NCI-H2029 treated with DMSO at 0.1 percent for 48 hours (cell line): ENCODE results near the gene KCTD16.

Experiments
- DNase-seq: peaks from one replicate; lab custom pipeline; 2025; lab: John Stamatoyannopoulos, UW

KCTD16 gene

DNA sequence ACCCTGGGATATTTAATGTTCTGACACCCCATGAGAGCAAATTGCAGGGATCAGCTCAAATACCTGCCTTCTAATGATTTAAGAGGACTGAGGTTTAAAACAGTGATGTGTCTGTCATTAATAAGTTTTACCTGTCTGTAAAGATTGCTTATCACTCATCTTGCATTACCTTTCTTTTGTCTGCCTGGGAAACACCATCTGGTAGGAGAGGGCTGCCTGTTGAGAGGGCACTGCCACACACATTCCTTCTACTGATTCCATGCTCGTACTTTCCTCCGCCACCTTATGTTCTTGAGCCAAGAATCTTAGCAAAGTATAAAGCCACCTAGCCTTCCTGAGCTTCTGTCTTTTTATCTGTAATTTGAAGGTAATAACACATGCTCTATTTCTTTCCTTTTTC lies 118.6 kb downstream of the KCTD16 start:
- no peak for DNase-seq

GRCh38 chr5:144292029-144292428 lies 121.4 kb downstream of the KCTD16 start:
- DNase-seq, result no peak

DNA sequence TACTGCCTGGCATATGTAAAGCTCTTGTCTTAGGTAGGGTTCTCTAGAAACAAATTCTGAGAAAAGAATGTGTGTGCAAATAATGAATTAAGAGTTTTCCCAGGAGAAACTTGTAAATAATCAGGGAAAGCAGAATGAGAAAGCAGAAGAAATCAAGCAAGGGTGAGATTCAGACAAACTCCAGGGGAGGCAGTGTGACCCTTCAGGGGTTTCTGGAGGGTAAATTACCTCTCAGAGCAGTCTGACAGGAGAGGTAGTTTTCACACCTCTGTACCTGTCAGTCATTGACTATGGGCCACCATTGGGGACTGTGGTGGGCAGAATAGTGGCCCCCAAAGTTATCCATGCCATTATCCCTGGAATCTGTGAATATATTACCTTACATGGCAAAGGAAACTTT lies 124.6 kb downstream of the KCTD16 start:
- DNase-seq, result no peak

DNA sequence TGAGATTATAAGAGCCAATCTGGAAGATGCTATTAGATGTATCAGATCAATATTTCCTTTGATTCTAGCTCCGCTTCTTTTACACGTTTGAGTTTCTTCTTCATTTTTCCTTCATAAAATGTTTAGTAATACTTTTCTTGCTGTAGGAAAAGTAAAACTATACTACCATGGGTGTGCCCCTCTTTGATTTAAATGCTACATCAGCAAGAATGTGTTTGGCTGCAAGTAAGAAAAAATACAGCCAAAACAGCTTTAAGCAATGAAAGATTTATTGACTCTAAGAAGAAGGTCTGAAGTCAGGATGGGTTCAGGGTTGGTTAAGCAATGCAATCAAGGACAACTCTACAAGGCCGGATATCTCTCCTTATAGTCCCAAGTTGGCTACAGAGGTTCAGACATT lies 126.4 kb downstream of the KCTD16 start:
- DNase-seq, result no peak

DNA sequence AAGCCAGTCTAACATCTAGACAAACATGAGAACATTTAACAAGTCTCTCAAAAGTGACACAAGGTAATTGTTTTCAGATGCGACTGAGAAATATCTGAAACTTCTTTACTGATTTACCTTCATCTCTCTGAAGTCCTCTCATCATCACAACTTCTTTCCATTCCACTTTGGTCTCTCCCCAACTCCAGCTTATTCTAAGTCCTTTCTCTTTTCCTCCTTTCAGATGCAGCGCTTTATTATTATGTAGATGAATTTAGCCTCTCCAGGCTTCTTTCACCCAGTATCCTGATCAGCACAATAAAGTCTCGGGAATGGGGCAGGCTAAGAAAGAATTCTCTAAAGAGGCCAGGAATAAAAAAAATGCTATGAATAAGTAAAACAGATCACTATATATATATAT lies 128.0 kb downstream of the KCTD16 start:
- no peak for DNase-seq

DNA sequence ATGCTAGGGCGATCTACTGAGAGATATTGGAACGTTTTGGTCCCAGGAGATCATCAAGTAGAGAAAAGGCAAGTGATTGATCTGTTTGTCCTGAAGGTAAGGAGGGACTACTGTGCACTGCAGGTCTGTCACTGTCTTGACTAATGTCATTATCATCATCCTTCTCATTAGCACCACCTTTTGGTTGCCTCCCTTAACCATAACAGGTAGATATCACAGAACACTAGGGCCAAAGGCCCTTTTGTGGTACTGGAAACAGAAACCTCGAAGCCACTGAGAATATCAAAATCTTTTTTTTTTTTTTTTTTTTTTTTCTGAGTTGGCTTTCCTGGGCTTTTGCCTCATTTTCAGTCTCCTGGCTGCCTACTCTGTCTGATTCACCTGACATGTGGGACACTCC lies 134.0 kb downstream of the KCTD16 start:
- DNase-seq, result no peak

DNA sequence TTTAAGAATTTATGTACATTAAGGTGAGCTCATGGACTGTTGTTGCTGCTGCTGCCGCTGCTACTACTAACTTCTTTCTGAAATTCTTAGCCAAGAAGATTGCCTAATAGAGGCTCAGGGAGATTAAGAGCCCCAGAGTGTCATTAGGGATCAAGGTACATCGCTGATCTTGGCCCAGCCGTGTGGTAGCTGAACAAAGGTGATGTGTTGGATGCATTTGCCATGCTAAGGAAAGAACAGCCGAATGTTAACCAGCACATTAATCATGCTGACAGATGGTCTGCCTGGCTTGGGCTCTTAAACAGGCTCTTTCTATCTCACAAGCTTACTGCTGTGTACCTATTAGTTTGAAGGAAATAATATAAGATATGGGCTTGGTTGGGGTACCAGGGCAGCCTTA lies 137.1 kb downstream of the KCTD16 start:
- no peak for DNase-seq

DNA sequence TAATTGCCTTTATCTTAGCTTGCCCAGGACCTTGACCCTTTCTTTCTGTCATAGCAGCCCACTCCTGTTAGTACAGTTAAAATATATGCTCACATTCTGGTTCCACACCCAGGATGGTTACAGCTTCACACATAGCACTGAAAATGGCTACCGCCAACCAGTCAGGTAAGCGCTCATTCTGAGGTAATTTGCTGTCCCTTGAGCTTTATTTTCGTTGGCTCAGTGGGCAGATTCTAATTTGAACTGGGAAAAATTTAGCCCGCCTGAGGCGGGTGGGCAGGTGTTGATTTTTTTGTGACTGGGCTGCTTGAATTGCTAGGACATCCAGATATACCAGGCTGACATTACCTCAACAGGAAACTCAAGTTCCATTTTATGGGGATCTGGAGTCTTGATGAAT lies 137.5 kb downstream of the KCTD16 start:
- DNase-seq, result no peak

GRCh38 chr5:144308906-144309670 lies 138.4 kb downstream of the KCTD16 start:
- peak; percentile 24 for DNase-seq

DNA sequence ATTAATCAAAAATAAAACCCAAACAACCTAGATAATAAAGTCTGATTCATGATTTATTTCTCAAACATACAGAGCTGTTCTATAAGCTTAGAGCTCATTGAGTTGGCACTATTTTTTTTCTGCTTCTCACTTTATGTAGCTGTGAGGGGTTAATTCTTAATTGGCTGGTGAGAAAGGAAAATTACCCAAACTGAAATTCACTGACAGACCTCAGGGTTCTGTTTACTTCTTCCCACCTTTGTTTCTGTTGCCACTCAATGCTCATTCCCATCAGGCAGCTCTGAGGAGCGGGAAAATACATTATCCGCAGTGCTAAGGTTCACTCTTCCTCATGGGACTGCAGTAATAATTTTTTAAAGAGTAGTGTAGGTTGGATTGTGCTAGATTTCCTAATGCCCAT lies 139.9 kb downstream of the KCTD16 start:
- DNase-seq, result no peak

DNA sequence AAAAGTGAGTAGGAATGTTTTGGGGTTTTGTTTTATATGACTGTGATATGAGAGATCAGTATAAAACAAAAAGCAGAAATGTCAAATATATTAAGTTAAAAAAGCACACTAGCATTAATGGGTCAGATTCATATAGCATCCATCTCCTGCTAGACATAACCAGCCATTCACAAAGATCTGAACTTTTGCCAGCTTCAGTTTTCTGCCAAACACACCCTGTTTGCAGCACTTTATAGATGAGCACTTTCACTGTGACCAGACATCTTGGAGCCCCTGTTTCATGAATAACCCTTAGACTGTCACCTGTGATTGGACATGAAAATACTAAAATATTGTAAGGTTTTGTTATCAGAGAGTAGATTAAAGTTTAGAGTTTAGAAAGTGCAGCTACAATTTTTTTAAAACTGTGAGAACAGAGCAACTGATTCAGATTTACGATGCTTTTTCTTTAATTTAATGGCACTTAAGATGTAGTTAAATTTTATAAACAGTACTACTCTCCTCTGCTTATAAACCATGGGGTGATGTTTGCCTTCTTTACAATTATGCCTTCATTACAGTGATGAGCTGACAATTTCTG lies 142.6 kb downstream of the KCTD16 start:
- peak; percentile 60 for DNase-seq

DNA sequence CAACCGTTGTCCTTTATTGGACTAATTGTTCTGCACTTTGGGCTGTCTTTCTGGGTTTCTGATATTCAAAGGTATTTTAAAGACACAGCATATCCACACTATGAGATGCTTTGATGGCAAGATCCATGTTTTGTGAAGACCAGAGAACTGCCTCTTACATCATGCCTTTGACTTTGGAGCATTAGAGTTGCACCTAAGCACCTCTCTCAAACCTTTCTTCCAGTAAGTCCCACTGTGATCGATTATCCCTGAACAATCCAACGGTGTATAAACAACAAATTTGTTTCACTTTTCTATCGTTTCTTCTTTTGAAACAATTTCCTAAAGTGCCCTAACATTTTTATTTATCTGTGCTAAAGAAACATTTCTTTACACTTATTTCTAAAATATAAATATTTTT lies 144.4 kb downstream of the KCTD16 start:
- DNase-seq, result peak; percentile 68

- peak; percentile 93 for DNase-seq
These were observed 145.4 kb downstream of the KCTD16 start for GRCh38 chr5:144315994-144316634.

DNA sequence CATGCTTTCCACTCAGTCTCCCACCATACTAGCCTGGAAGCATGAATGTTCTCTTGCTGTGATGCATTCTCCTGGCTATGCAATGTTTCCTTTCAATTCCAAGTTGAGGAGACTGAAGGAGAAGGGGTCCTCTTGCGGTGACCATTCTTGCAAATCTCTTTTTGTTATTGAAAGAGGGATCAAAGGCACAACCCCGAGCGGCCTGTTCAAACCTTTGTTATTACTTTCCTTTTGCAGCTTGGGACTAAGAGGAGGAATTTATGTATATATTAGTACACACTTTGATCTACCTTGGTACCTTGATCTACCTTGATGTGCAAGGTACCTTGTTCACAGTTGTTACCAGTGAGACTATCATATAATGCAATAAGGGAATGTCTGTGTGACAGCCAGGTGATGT lies 147.3 kb downstream of the KCTD16 start:
- DNase-seq, result no peak

DNA sequence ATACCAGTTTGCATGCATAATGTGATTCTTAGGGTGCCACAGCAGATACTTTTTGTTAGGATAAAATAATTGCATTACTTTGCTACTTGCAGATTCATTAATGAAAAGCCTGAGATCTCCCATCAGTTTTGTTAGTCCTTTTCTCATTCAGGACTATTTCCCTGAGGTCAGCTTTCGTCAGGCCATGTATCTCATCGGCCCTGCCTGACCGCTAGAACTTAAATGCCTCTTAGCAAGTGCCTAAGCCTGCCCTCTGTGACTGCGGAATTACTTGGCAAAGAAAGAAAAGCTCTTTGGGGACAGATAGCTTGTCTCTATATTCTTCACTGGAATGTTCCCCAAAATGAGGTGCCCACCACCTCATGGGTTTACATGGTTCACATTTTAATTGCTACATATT lies 147.8 kb downstream of the KCTD16 start:
- no peak for DNase-seq

DNA sequence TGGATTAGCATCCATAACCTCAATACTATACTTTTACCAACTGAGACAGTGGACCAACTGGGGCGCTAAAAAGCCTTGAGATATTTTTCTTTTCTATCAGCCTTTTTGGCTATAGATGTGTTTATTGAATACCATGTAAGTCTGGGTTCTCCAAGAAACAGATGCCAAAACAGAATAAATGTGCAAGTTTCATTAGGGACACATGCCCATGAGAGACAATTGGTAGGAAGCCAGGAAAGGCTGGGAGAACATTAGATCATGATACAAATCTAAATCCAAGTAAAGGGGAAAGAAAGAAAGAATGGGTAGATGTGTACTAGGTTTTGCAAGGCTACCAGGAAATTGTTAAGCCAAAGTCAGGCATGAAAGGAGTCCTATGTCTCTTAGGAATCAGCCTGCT lies 152.5 kb downstream of the KCTD16 start:
- DNase-seq, result no peak

DNA sequence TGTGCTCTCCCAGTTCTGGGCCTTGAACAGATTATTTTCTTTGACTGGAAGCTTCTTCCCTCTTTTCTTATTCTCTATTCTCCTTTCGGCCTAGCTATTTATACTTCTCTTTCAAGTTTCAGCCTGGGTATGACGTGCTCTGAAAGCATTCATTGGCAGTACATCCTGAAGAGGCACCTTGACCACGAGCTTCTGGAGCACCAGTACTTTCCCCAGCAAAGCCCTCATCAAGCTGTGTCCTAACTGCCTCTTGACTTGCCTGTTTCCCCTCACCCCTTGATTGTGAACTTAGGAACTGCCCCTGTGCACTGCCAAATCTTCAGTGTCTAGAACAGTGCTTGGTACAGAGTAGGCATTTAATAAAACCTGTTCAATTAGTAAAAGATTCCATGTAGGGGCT lies 154.9 kb downstream of the KCTD16 start:
- no peak for DNase-seq

DNA sequence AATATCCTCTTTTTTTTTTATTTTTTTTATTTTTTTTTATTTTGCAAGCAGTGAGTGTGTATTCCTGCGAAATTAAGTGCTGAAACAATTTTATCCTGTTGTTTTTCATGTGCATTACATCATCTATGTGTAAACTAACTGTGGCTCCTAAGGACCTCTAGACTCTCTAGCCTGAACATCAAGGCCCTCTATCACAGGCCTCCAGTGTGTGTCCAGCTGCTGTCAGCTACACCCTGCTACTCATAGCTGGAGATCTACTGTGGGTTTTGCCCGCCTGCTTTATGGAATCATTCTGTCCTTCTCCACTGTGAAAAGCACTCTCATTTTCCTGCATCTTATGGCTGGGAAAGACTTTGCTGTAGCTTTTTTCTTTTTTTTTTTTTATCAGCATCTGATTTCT lies 157.8 kb downstream of the KCTD16 start:
- DNase-seq, result peak; percentile 91

DNA sequence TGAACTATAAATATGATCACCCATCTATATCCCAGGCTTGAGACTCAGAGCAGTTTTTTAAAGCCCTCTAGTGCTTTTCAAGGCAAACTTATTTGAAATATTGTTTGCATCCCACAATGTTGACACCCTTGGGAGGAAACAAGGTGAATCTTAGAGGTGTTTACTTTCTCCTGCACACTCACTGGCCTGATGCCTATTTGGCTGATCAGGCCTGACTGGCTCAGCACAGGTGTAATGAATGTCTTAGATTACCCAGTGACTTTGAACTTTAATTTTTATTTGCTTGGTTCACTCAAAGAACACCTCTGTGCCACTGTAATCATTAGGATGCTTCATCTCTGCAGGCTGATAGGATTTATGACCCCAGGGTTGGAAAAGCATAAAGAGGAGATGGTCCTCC lies 158.3 kb downstream of the KCTD16 start:
- peak; percentile 76 for DNase-seq

DNA sequence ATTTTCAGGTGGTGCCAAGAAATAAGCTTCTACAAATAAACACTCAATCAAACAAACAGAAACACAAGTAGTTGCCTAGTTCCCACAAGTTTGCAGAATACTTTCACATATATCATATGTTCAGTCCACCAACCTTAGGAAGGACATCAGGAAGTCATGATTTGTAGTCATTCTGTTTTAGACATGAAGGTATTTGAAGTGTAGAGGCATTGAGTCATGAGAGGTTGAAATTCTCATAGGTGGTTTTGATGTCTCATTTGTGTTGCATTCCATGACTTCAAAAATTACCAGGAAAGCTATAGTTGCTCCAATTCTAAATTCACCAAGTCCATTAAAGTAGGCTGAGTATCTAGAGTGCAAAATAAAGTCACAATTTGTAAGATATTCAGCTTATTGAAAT lies 159.0 kb downstream of the KCTD16 start:
- no peak for DNase-seq

- no peak for DNase-seq
These were observed 160.7 kb downstream of the KCTD16 start for GRCh38 chr5:144331361-144331760.

DNA sequence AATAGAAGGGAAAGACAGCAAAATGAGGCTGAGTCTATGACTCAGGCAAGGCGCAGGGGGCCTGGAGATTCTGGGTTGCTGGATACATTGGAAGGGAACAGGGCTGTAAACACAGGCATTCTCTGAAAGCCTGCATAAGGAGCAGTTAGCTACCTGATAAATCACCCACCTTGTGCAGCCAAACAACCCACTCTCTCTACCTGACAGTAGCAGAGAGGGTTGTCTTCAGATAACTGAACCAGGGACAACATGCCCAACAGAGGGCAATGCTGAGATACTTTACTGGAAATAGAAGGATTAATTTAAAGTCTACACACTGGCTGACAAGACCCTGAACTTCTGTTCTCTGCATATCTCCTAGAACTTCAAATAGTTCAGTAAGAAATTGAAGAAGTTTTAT lies 161.6 kb downstream of the KCTD16 start:
- no peak for DNase-seq

GRCh38 chr5:144333336-144333920 lies 162.8 kb downstream of the KCTD16 start:
- DNase-seq, result no peak
